Keratinocyte (primary cell): ENCODE data around the gene AHCYL2. TPM values are rescaled to one million over a fixed set of nuclear protein-coding genes. Genes with fewer than 3 reads are reported as not detected.

Source experiments
- polyA plus RNA-seq, 5 experiments: library from polyadenylated mRNA; depleted of rRNA in 3 of 5; stranded (reverse) in 3 of 5; stranded (forward) in 1 of 5; unstranded in 1 of 5; fragments of >200 nt; gene quantifications; 1 replicate in 1 of 5; 2 replicates in 3 of 5; 3 replicates in 1 of 5; pipeline versions ENCODE4 v1.2.1 to v1.2.3, GENCODE V29; 2011 to 2012; ENCODE audit warnings: missing spikeins in 2 of 5, low read depth in 1 of 5, low replicate concordance in 1 of 5
- small RNA-seq, 3 experiments: library from RNA; depleted of rRNA; stranded (forward); fragments of <200 nt; gene quantifications; one replicate each; pipeline ENCODE3, GENCODE V24; 2012; ENCODE audit warnings: low read depth in 3 of 3, low replicate concordance in 1 of 3; ENCODE audit not compliant: insufficient read length in 3 of 3

AHCYL2 gene
- polyA plus RNA-seq, 1 donor (not counting 4 experiments of a cell fraction or from before 2014, with no cell fraction given) = 32.8 TPM

Small RNAs within 50 kb of the gene (small RNA-seq; reads per million reads assigned to genes)
- gene AC009244.1 (0 reads per million in 3 experiments), gene SNRPGP3 (0 reads per million in 3 experiments)

Other genes starting within 250 kb of the AHCYL2 start
- 28.8 to 45.3 TPM (median 35.1 TPM) in 3 replicates for gene TNPO3, start 169.9 kb upstream of the AHCYL2 start, polyA plus RNA-seq
- 0.71 to 1.1 TPM (median 0.93 TPM) in 3 replicates for gene TSPAN33, start 80.3 kb upstream of the AHCYL2 start, polyA plus RNA-seq
- gene SMO, start 36.4 kb upstream of the AHCYL2 start, polyA plus RNA-seq = 3.9 to 6.2 TPM (median 6.2 TPM) in 3 replicates
- gene STRIP2, start 209.4 kb downstream of the AHCYL2 start, polyA plus RNA-seq = 9.5 to 18.6 TPM (median 12.5 TPM) in 3 replicates